Measurements from ENCODE around the gene PTGR3.
A peak's percentile ranks its signal among the peaks of the same experiment; 100 is the strongest.

The PTGR3 gene

GRCh38 chr18:75223687-75224347, 14.9 kb upstream of the PTGR3 start:
- no peak for TF ChIP-seq BACH2 (CRISPR knock-in tag; IDR thresholded peaks at IDR 0.05; ENCODE audit: borderline replicate concordance)
- peak; percentile 58 for TF ChIP-seq ISL1 (CRISPR knock-in tag; IDR thresholded peaks at IDR 0.05)
- ATAC-seq: peak; percentile 55; the same call in 2 of the 3 replicates

GRCh38 chr18:75222407-75222806, 13.5 kb upstream of the PTGR3 start:
- no peak for TF ChIP-seq ISL1 (CRISPR knock-in tag; IDR thresholded peaks at IDR 0.05)
- TF ChIP-seq, protein P1, sequence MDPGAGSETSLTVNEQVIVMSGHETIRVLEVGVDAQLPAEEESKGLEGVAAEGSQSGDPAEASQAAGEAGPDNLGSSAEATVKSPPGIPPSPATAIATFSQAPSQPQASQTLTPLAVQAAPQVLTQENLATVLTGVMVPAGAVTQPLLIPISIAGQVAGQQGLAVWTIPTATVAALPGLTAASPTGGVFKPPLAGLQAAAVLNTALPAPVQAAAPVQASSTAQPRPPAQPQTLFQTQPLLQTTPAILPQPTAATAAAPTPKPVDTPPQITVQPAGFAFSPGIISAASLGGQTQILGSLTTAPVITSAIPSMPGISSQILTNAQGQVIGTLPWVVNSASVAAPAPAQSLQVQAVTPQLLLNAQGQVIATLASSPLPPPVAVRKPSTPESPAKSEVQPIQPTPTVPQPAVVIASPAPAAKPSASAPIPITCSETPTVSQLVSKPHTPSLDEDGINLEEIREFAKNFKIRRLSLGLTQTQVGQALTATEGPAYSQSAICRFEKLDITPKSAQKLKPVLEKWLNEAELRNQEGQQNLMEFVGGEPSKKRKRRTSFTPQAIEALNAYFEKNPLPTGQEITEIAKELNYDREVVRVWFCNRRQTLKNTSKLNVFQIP (CRISPR knock-in tag; IDR thresholded peaks at IDR 0.05; ENCODE audit: borderline replicate concordance, low read depth): no peak
- no peak for TF ChIP-seq CSDC2 (CRISPR knock-in tag; IDR thresholded peaks at IDR 0.05)
- TF ChIP-seq TOX (CRISPR knock-in tag; IDR thresholded peaks at IDR 0.05; ENCODE audit: borderline replicate concordance): no peak
- TF ChIP-seq ZC3H10 (CRISPR knock-in tag; IDR thresholded peaks at IDR 0.05): no peak
- no peak for TF ChIP-seq PPARA (CRISPR knock-in tag; IDR thresholded peaks at IDR 0.05; ENCODE audit: borderline replicate concordance)
- no peak for TF ChIP-seq OSR1 (CRISPR knock-in tag; IDR thresholded peaks at IDR 0.05)
- ATAC-seq: no peak

GRCh38 chr18:75221897-75222296, 13.0 kb upstream of the PTGR3 start:
- TF ChIP-seq, protein P2, sequence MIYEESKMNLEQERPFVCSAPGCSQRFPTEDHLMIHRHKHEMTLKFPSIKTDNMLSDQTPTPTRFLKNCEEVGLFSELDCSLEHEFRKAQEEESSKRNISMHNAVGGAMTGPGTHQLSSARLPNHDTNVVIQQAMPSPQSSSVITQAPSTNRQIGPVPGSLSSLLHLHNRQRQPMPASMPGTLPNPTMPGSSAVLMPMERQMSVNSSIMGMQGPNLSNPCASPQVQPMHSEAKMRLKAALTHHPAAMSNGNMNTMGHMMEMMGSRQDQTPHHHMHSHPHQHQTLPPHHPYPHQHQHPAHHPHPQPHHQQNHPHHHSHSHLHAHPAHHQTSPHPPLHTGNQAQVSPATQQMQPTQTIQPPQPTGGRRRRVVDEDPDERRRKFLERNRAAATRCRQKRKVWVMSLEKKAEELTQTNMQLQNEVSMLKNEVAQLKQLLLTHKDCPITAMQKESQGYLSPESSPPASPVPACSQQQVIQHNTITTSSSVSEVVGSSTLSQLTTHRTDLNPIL (CRISPR knock-in tag; IDR thresholded peaks at IDR 0.05; ENCODE audit: low read depth): no peak
- no peak for TF ChIP-seq ZFP3 (CRISPR knock-in tag; IDR thresholded peaks at IDR 0.05)
- no peak for TF ChIP-seq ZNF8 (CRISPR knock-in tag; IDR thresholded peaks at IDR 0.05)
- no peak for TF ChIP-seq ZNF565 (CRISPR knock-in tag; conservative IDR thresholded peaks at IDR 0.05; ENCODE audit: low read depth)
- TF ChIP-seq, protein P3, sequence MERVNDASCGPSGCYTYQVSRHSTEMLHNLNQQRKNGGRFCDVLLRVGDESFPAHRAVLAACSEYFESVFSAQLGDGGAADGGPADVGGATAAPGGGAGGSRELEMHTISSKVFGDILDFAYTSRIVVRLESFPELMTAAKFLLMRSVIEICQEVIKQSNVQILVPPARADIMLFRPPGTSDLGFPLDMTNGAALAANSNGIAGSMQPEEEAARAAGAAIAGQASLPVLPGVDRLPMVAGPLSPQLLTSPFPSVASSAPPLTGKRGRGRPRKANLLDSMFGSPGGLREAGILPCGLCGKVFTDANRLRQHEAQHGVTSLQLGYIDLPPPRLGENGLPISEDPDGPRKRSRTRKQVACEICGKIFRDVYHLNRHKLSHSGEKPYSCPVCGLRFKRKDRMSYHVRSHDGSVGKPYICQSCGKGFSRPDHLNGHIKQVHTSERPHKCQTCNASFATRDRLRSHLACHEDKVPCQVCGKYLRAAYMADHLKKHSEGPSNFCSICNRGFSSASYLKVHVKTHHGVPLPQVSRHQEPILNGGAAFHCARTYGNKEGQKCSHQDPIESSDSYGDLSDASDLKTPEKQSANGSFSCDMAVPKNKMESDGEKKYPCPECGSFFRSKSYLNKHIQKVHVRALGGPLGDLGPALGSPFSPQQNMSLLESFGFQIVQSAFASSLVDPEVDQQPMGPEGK (CRISPR knock-in tag; IDR thresholded peaks at IDR 0.05; ENCODE audit: borderline replicate concordance): no peak
- TF ChIP-seq SNAI2 (CRISPR knock-in tag; IDR thresholded peaks at IDR 0.05): no peak
- no peak for TF ChIP-seq RARB (CRISPR knock-in tag; IDR thresholded peaks at IDR 0.05)
- no peak for TF ChIP-seq TCF4 (CRISPR knock-in tag; IDR thresholded peaks at IDR 0.05; ENCODE audit: borderline replicate concordance)
- TF ChIP-seq PPARA (CRISPR knock-in tag; IDR thresholded peaks at IDR 0.05; ENCODE audit: borderline replicate concordance): no peak
- no peak for ATAC-seq

DNA sequence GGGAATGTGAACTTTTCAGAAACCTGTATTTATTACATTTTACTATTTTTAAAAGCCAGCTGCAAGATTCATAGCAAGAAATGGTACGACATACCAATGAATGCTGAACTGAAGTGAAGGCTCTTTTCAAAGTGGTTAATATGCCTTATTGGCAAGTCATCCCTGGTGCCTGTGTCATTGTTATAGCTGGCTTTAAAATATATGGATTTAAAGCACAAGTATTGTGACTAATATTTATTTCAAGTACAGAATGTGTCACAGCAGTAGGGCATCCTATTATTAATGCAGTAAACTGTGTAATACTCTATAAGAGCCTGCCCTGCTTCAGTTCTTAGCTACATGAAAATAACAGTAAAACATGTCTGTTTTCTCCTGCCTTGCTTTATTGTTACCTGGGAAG, 12.5 kb upstream of the PTGR3 start:
- no peak for ATAC-seq
- TF ChIP-seq TSHZ2 (CRISPR knock-in tag; IDR thresholded peaks at IDR 0.05): no peak
- no peak for TF ChIP-seq RARB (CRISPR knock-in tag; IDR thresholded peaks at IDR 0.05)
- TF ChIP-seq ZFP30 (CRISPR knock-in tag; IDR thresholded peaks at IDR 0.05): no peak
- TF ChIP-seq BACH2 (CRISPR knock-in tag; IDR thresholded peaks at IDR 0.05; ENCODE audit: borderline replicate concordance): no peak
- no peak for TF ChIP-seq ZNF8 (CRISPR knock-in tag; IDR thresholded peaks at IDR 0.05)

Measured in SK-N-SH treated with all-trans-retinoic acid at 6 μM for 48 hours (cell line).